ENCODE measurements around the gene SMIM12.

The SMIM12 gene

GRCh38 chr1:34899471-34899870, 39.9 kb upstream of the SMIM12 start:
- no peaks in the 10 kb centered on the region for H3K36me3 Mint-ChIP-seq (ENCODE audit: low read depth)
- H3K27ac Mint-ChIP-seq: no peak overlapping the region
- TF ChIP-seq CTCF (IDR thresholded peaks at IDR 0.05; ENCODE audit: unreplicated experiment in 3 of 3): no peak
- H3K4me3 Mint-ChIP-seq: no peak overlapping the region
- no peaks in the 10 kb centered on the region for H3K9me3 Mint-ChIP-seq
- peaks cover 42% of the 10 kb centered on the region for H3K27me3 Mint-ChIP-seq (ENCODE audit: low read depth)
- H3K4me1 Mint-ChIP-seq: peaks cover 4% of the 10 kb centered on the region

GRCh38 chr1:34898330-34898761, 38.8 kb upstream of the SMIM12 start:
- Mint-ChIP-seq H3K9me3 (peaks cover 5% of the 10 kb centered on the region), H3K4me3 (no peak overlapping the region), H3K4me1 (peaks cover 4% of the 10 kb centered on the region), H3K36me3 (ENCODE audit: low read depth) (no peaks in the 10 kb centered on the region), H3K27ac (no peak overlapping the region), H3K27me3 (ENCODE audit: low read depth) (peaks cover 36% of the 10 kb centered on the region)
- no peak for TF ChIP-seq CTCF (IDR thresholded peaks at IDR 0.05; ENCODE audit: unreplicated experiment in 3 of 3)

- Mint-ChIP-seq H3K9me3 (peaks cover 18% of the 10 kb centered on the region), H3K27ac (no peak overlapping the region), H3K27me3 (ENCODE audit: low read depth) (peaks cover 24% of the 10 kb centered on the region), H3K4me1 (peaks cover 4% of the 10 kb centered on the region), H3K4me3 (no peak overlapping the region), H3K36me3 (ENCODE audit: low read depth) (peaks cover 5% of the 10 kb centered on the region)
- no peak for TF ChIP-seq CTCF (IDR thresholded peaks at IDR 0.05; ENCODE audit: unreplicated experiment in 3 of 3)
Measured at GRCh38 chr1:34896612-34897011, 37.1 kb upstream of the SMIM12 start.

- H3K27me3 Mint-ChIP-seq (ENCODE audit: low read depth): peaks cover 44% of the 10 kb centered on the region
- H3K36me3 Mint-ChIP-seq (ENCODE audit: low read depth): peaks cover 5% of the 10 kb centered on the region
- peaks cover 6% of the 10 kb centered on the region for H3K4me1 Mint-ChIP-seq
- H3K4me3 Mint-ChIP-seq: no peak overlapping the region
- no peak for TF ChIP-seq CTCF (IDR thresholded peaks at IDR 0.05; ENCODE audit: unreplicated experiment in 3 of 3)
- peaks cover 23% of the 10 kb centered on the region for H3K9me3 Mint-ChIP-seq
- H3K27ac Mint-ChIP-seq: peak overlapping the region; percentile 36 to 67 (median 53)
Measured at GRCh38 chr1:34889705-34890104, 30.2 kb upstream of the SMIM12 start.

- Mint-ChIP-seq H3K36me3 (ENCODE audit: low read depth) (peaks cover 5% of the 10 kb centered on the region), H3K4me1 (peaks cover 6% of the 10 kb centered on the region), H3K4me3 (no peak overlapping the region), H3K9me3 (peaks cover 15% of the 10 kb centered on the region), H3K27me3 (ENCODE audit: low read depth) (peaks cover 66% of the 10 kb centered on the region), H3K27ac (no peak overlapping the region)
- no peak for TF ChIP-seq CTCF (IDR thresholded peaks at IDR 0.05; ENCODE audit: unreplicated experiment in 3 of 3)
Measured at GRCh38 chr1:34887593-34887992, 28.0 kb upstream of the SMIM12 start.

GRCh38 chr1:34885405-34886247, 26.1 kb upstream of the SMIM12 start:
- peaks cover 5% of the 10 kb centered on the region for H3K9me3 Mint-ChIP-seq
- peak overlapping the region in 2 of 3 experiments; percentile 42 to 56 for H3K4me3 Mint-ChIP-seq
- H3K27ac Mint-ChIP-seq: no peak overlapping the region
- H3K27me3 Mint-ChIP-seq (ENCODE audit: low read depth): peaks cover 77% of the 10 kb centered on the region
- TF ChIP-seq CTCF (IDR thresholded peaks at IDR 0.05; ENCODE audit: unreplicated experiment in 3 of 3): no peak
- H3K36me3 Mint-ChIP-seq (ENCODE audit: low read depth): no peaks in the 10 kb centered on the region
- peaks cover 6% of the 10 kb centered on the region for H3K4me1 Mint-ChIP-seq
